SJSA1 (cell line): ENCODE data around the gene DIP2B. TPM values are rescaled to one million over a fixed set of nuclear protein-coding genes. Genes with fewer than 3 reads are reported as not detected.

ENCODE experiments used
- DNase-seq, 2 experiments: peaks; one replicate each; pipeline ENCODE4 v3.0.0-alpha.2; 2015 to 2020; ENCODE audit warnings: low spot score in 2 of 2, low read depth in 1 of 2
- H3K27ac ChIP-seq: fragments of 250-450 bp; sonication (Bioruptor Pico); 2 replicates; pipeline ENCODE4 v1.5.1; 2020; ENCODE audit warnings: mild to moderate bottlenecking, moderate library complexity
- H3K27me3 ChIP-seq: fragments of 250-450 bp; sonication (Bioruptor Pico); replicated peaks from 2 replicates; pipeline ENCODE4 v1.5.1; 2020; ENCODE audit warnings: mild to moderate bottlenecking, moderate library complexity
- H3K36me3 ChIP-seq: fragments of 250-450 bp; sonication (Bioruptor Pico); 2 replicates; pipeline ENCODE4 v1.5.1; 2020; ENCODE audit warnings: mild to moderate bottlenecking
- H3K4me1 ChIP-seq: fragments of 250-450 bp; sonication (Bioruptor Pico); replicated peaks from 2 replicates; pipeline ENCODE4 v1.6.1; 2021; ENCODE audit warnings: mild to moderate bottlenecking
- H3K4me3 ChIP-seq: fragments of 250-450 bp; sonication (Bioruptor Pico); 2 replicates; pipeline ENCODE4 v1.5.1; 2020; ENCODE audit warnings: mild to moderate bottlenecking
- H3K9me3 ChIP-seq: fragments of 250-450 bp; sonication (Bioruptor Pico); replicated peaks from 2 replicates; pipeline ENCODE4 v1.5.1; 2020; ENCODE audit warnings: mild to moderate bottlenecking
- total RNA-seq: library from RNA; depleted of rRNA; stranded (reverse); fragments of >200 nt; shearing (Covaris generic); gene quantifications from 2 replicates; pipeline ENCODE4 v1.2.3, GENCODE V29; 2014

DIP2B gene
- total RNA-seq, 1 experiment from 2014 or later: 32.1 TPM

- no peaks in the 10 kb centered on the region for H3K9me3 ChIP-seq
- H3K36me3 ChIP-seq: 0 out of 2 replicates have a peak, but pooled peaks cover 1% of the 10 kb centered on the region
- H3K4me1 ChIP-seq: peaks cover 11% of the 10 kb centered on the region
- peak; percentile 53 to 57 for DNase-seq
- peak overlapping the region; percentile 60 for H3K27ac ChIP-seq
- no peaks in the 10 kb centered on the region for H3K27me3 ChIP-seq
- no peak overlapping the region for H3K4me3 ChIP-seq
These were observed 85.1 kb downstream of the DIP2B start for GRCh38 chr12:50589650-50590435.

GRCh38 chr12:50590869-50591268 is 86.1 kb downstream of the DIP2B start:
- Histone ChIP-seq H3K36me3 (no peaks in the 10 kb centered on the region), H3K27me3 (no peaks in the 10 kb centered on the region), H3K9me3 (no peaks in the 10 kb centered on the region), H3K4me1 (peaks cover 11% of the 10 kb centered on the region), H3K27ac (no peak overlapping the region), H3K4me3 (no peak overlapping the region)
- DNase-seq: no peak

GRCh38 chr12:50595667-50596066 is 90.9 kb downstream of the DIP2B start:
- Histone ChIP-seq H3K36me3 (no peaks in the 10 kb centered on the region; the same call in 1 of the 2 replicates), H3K27ac (no peak overlapping the region)
- no peak for DNase-seq

GRCh38 chr12:50597200-50598195 is 92.7 kb downstream of the DIP2B start:
- H3K27me3 ChIP-seq: no peaks in the 10 kb centered on the region
- peaks cover 15% of the 10 kb centered on the region for H3K4me1 ChIP-seq
- no peaks in the 10 kb centered on the region; the same call in 1 of the 2 replicates for H3K36me3 ChIP-seq
- H3K9me3 ChIP-seq: no peaks in the 10 kb centered on the region
- no peak overlapping the region for H3K4me3 ChIP-seq
- no peak overlapping the region for H3K27ac ChIP-seq
- DNase-seq: peak; percentile 47 to 63

More at GRCh38 chr12:50595667-50596066, 90.9 kb downstream of the DIP2B start:
- H3K4me1 ChIP-seq: peaks cover 15% of the 10 kb centered on the region
- no peaks in the 10 kb centered on the region for H3K27me3 ChIP-seq
- no peak overlapping the region for H3K4me3 ChIP-seq
- no peaks in the 10 kb centered on the region for H3K9me3 ChIP-seq

GRCh38 chr12:50598321-50598862 is 93.6 kb downstream of the DIP2B start:
- no peak overlapping the region for H3K4me3 ChIP-seq
- DNase-seq: peak in 1 of 2 experiments; percentile 12
- no peaks in the 10 kb centered on the region; the same call in 1 of the 2 replicates for H3K36me3 ChIP-seq
- no peak overlapping the region for H3K27ac ChIP-seq
- H3K27me3 ChIP-seq: no peaks in the 10 kb centered on the region
- H3K4me1 ChIP-seq: peaks cover 17% of the 10 kb centered on the region
- no peaks in the 10 kb centered on the region for H3K9me3 ChIP-seq

GRCh38 chr12:50599366-50600095 is 94.7 kb downstream of the DIP2B start:
- no peaks in the 10 kb centered on the region for H3K27me3 ChIP-seq
- DNase-seq: no peak
- H3K4me1 ChIP-seq: peaks cover 24% of the 10 kb centered on the region
- no peak overlapping the region for H3K4me3 ChIP-seq
- no peaks in the 10 kb centered on the region; the same call in 1 of the 2 replicates for H3K36me3 ChIP-seq
- no peaks in the 10 kb centered on the region for H3K9me3 ChIP-seq
- no peak overlapping the region for H3K27ac ChIP-seq

- H3K9me3 ChIP-seq: no peaks in the 10 kb centered on the region
- peaks cover 24% of the 10 kb centered on the region for H3K4me1 ChIP-seq
- no peaks in the 10 kb centered on the region for H3K27me3 ChIP-seq
- H3K4me3 ChIP-seq: no peak overlapping the region
- H3K36me3 ChIP-seq: no peaks in the 10 kb centered on the region; the same call in 1 of the 2 replicates
- DNase-seq: no peak
- no peak overlapping the region for H3K27ac ChIP-seq
These were observed 95.6 kb downstream of the DIP2B start for GRCh38 chr12:50600364-50600763.

- Histone ChIP-seq H3K9me3 (no peaks in the 10 kb centered on the region), H3K36me3 (peaks cover 2% of the 10 kb centered on the region; the same call in 1 of the 2 replicates), H3K27me3 (no peaks in the 10 kb centered on the region), H3K27ac (no peak overlapping the region), H3K4me3 (no peak overlapping the region), H3K4me1 (peaks cover 9% of the 10 kb centered on the region; the same call in 1 of the 2 replicates)
- DNase-seq: no peak
These were observed 99.2 kb downstream of the DIP2B start for GRCh38 chr12:50603817-50604639.

- no peak overlapping the region for H3K4me3 ChIP-seq
- no peaks in the 10 kb centered on the region for H3K27me3 ChIP-seq
- H3K9me3 ChIP-seq: no peaks in the 10 kb centered on the region
- DNase-seq: no peak
- peaks cover 2% of the 10 kb centered on the region; the same call in 1 of the 2 replicates for H3K36me3 ChIP-seq
- H3K27ac ChIP-seq: no peak overlapping the region
- peaks cover 9% of the 10 kb centered on the region; the same call in 1 of the 2 replicates for H3K4me1 ChIP-seq
These were observed 99.8 kb downstream of the DIP2B start for GRCh38 chr12:50604640-50604920.

GRCh38 chr12:50606675-50607375 is 102.0 kb downstream of the DIP2B start:
- no peak for DNase-seq
- no peak overlapping the region for H3K27ac ChIP-seq
- H3K36me3 ChIP-seq: 0 out of 2 replicates have a peak, but pooled peaks cover 2% of the 10 kb centered on the region
- H3K4me1 ChIP-seq: peaks cover 26% of the 10 kb centered on the region
- H3K4me3 ChIP-seq: no peak overlapping the region
- H3K27me3 ChIP-seq: no peaks in the 10 kb centered on the region
- no peaks in the 10 kb centered on the region for H3K9me3 ChIP-seq

GRCh38 chr12:50609292-50609874 is 104.6 kb downstream of the DIP2B start:
- H3K4me3 ChIP-seq: no peak overlapping the region
- DNase-seq: no peak
- H3K36me3 ChIP-seq: peaks cover 2% of the 10 kb centered on the region; the same call in 1 of the 2 replicates
- no peaks in the 10 kb centered on the region for H3K27me3 ChIP-seq
- H3K27ac ChIP-seq: no peak overlapping the region
- H3K4me1 ChIP-seq: peaks cover 33% of the 10 kb centered on the region
- no peaks in the 10 kb centered on the region for H3K9me3 ChIP-seq

- no peaks in the 10 kb centered on the region for H3K27me3 ChIP-seq
- H3K4me1 ChIP-seq: peaks cover 39% of the 10 kb centered on the region
- H3K36me3 ChIP-seq: peaks cover 2% of the 10 kb centered on the region; the same call in 1 of the 2 replicates
- no peak for DNase-seq
- H3K27ac ChIP-seq: no peak overlapping the region
- no peaks in the 10 kb centered on the region for H3K9me3 ChIP-seq
- H3K4me3 ChIP-seq: no peak overlapping the region
These were observed 105.4 kb downstream of the DIP2B start for GRCh38 chr12:50610171-50610570.
